ENCODE data around the gene PDE8A. TPM values are rescaled to one million over a fixed set of nuclear protein-coding genes. Genes with fewer than 3 reads are reported as not detected.
A peak's percentile ranks its signal among the peaks of the same experiment; 100 is the strongest.

The PDE8A gene
- total RNA-seq, 2 experiments from 2014 or later, result 28.3 to 32.3 TPM

GRCh38 chr15:85088300-85088699 is 106.6 kb downstream of the PDE8A start:
- Histone ChIP-seq H3K4me2 (ENCODE audit: low read length) (no peak overlapping the region), H3K79me2 (ENCODE audit: insufficient read depth, low read depth, low read length) (no peaks in the 10 kb centered on the region), H3K27ac (ENCODE audit: low read depth, low read length, poor library complexity, severe bottlenecking) (no peak overlapping the region), H3K9me3 (ENCODE audit: low read length) (no peaks in the 10 kb centered on the region), H2AFZ (ENCODE audit: low read length) (no peak overlapping the region), H3K36me3 (ENCODE audit: insufficient read depth, low read length) (0 out of 2 replicates have a peak, but pooled peaks cover 8% of the 10 kb centered on the region), H3K9me2 (ENCODE audit: insufficient read depth, low read length) (no peaks in the 10 kb centered on the region), H3K4me3 (ENCODE audit: low read depth, low read length, poor library complexity, severe bottlenecking) (no peak overlapping the region), H3K4me1 (ENCODE audit: insufficient read depth, low read length, poor library complexity, severe bottlenecking) (no peaks in the 10 kb centered on the region), H4K20me1 (ENCODE audit: insufficient read depth, low read length) (no peaks in the 10 kb centered on the region)
- CTCF ChIA-PET (ENCODE audit: unreplicated experiment), result no interaction called here
- POLR2A ChIA-PET, result no interaction called here
- intact Hi-C loops (cut with micrococcal nuclease; ENCODE audit: unreplicated experiment), result no loop called here
- no TSS peak for BruUV-seq (replicated peaks)
- TF ChIP-seq EZH2phosphoT487 (IDR thresholded peaks at IDR 0.05; ENCODE audit: borderline replicate concordance, low read depth, low read length) (no peak), CTCF (conservative IDR thresholded peaks at IDR 0.05; ENCODE audit: low read length) (no peak)
- no peak for DNase-seq (ENCODE audit: low spot score)

- no peaks in the 10 kb centered on the region for H3K9me2 ChIP-seq (ENCODE audit: insufficient read depth, low read length)
- H3K27ac ChIP-seq (ENCODE audit: low read depth, low read length, poor library complexity, severe bottlenecking), result no peak overlapping the region
- H3K36me3 ChIP-seq (ENCODE audit: insufficient read depth, low read length), result 0 out of 2 replicates have a peak, but pooled peaks cover 8% of the 10 kb centered on the region
- no peak overlapping the region for H2AFZ ChIP-seq (ENCODE audit: low read length)
- intact Hi-C loops (cut with micrococcal nuclease; ENCODE audit: unreplicated experiment), result no loop called here
- H4K20me1 ChIP-seq (ENCODE audit: insufficient read depth, low read length), result no peaks in the 10 kb centered on the region
- no peaks in the 10 kb centered on the region for H3K79me2 ChIP-seq (ENCODE audit: insufficient read depth, low read depth, low read length)
- H3K4me2 ChIP-seq (ENCODE audit: low read length), result no peak overlapping the region
- ChIA-PET POLR2A (interaction anchor here (0.6 kb wide), 2 partner anchors 213 to 610 kb away, joined by 3 read pairs; no protein-coding TSS in a partner anchor), CTCF (ENCODE audit: unreplicated experiment) (no interaction called here)
- no peaks in the 10 kb centered on the region for H3K9me3 ChIP-seq (ENCODE audit: low read length)
- H3K4me3 ChIP-seq (ENCODE audit: low read depth, low read length, poor library complexity, severe bottlenecking), result no peak overlapping the region
- no peaks in the 10 kb centered on the region for H3K4me1 ChIP-seq (ENCODE audit: insufficient read depth, low read length, poor library complexity, severe bottlenecking)
- no peak for TF ChIP-seq EZH2phosphoT487 (IDR thresholded peaks at IDR 0.05; ENCODE audit: borderline replicate concordance, low read depth, low read length)
- no peak for TF ChIP-seq CTCF (conservative IDR thresholded peaks at IDR 0.05; ENCODE audit: low read length)
- no TSS peak for BruUV-seq (replicated peaks)
- no peak for DNase-seq (ENCODE audit: low spot score)
Observed at GRCh38 chr15:85089929-85090597, 108.4 kb downstream of the PDE8A start.

- Histone ChIP-seq H3K27ac (ENCODE audit: low read depth, low read length, poor library complexity, severe bottlenecking) (no peak overlapping the region), H3K4me2 (ENCODE audit: low read length) (no peak overlapping the region), H3K4me3 (ENCODE audit: low read depth, low read length, poor library complexity, severe bottlenecking) (no peak overlapping the region), H2AFZ (ENCODE audit: low read length) (no peak overlapping the region), H3K36me3 (ENCODE audit: insufficient read depth, low read length) (0 out of 2 replicates have a peak, but pooled peaks cover 8% of the 10 kb centered on the region), H4K20me1 (ENCODE audit: insufficient read depth, low read length) (no peaks in the 10 kb centered on the region), H3K9me2 (ENCODE audit: insufficient read depth, low read length) (no peaks in the 10 kb centered on the region), H3K9me3 (ENCODE audit: low read length) (no peaks in the 10 kb centered on the region), H3K79me2 (ENCODE audit: insufficient read depth, low read depth, low read length) (no peaks in the 10 kb centered on the region), H3K4me1 (ENCODE audit: insufficient read depth, low read length, poor library complexity, severe bottlenecking) (no peaks in the 10 kb centered on the region)
- ChIA-PET POLR2A (no interaction called here), CTCF (ENCODE audit: unreplicated experiment) (no interaction called here)
- TF ChIP-seq CTCF (conservative IDR thresholded peaks at IDR 0.05; ENCODE audit: low read length) (no peak), EZH2phosphoT487 (IDR thresholded peaks at IDR 0.05; ENCODE audit: borderline replicate concordance, low read depth, low read length) (no peak)
- no peak for DNase-seq (ENCODE audit: low spot score)
- intact Hi-C loops (cut with micrococcal nuclease; ENCODE audit: unreplicated experiment), result no loop called here
- TSS peak; percentile 28 for BruUV-seq (replicated peaks)
Observed at GRCh38 chr15:85091990-85092389, 110.3 kb downstream of the PDE8A start.
